ENCODE measurements around the gene CDHR3. TPM values are rescaled to one million over a fixed set of nuclear protein-coding genes. Genes with fewer than 3 reads are reported as not detected.

The CDHR3 gene
- total RNA-seq, 1 experiment from 2014 or later = 4.0 TPM

- Mint-ChIP-seq H3K9me3 (ENCODE audit: low read depth, unreplicated experiment) (no peaks in the 10 kb centered on the region), H3K27me3 (ENCODE audit: unreplicated experiment) (peaks cover 88% of the 10 kb centered on the region), H3K4me1 (ENCODE audit: low read depth, unreplicated experiment) (no peaks in the 10 kb centered on the region), H3K36me3 (ENCODE audit: insufficient read depth, unreplicated experiment) (no peaks in the 10 kb centered on the region), H3K27ac (ENCODE audit: unreplicated experiment) (no peak overlapping the region), H3K4me3 (ENCODE audit: low read depth, unreplicated experiment) (no peak overlapping the region)
- DNase-seq = no peak
- TF ChIP-seq CTCF (IDR thresholded peaks at IDR 0.05; ENCODE audit: unreplicated experiment) = no peak
- CTCF ChIA-PET = interaction anchor here (0.7 to 0.9 kb wide), 2 partner anchors 9 to 11 kb away, joined by 3 read pairs; no protein-coding TSS in a partner anchor
- BruUV-seq (replicated peaks) = no TSS peak
- intact Hi-C loops (cut with micrococcal nuclease; ENCODE audit: unreplicated experiment) = no loop called here
Observed at GRCh38 chr7:105985229-105985628, 22.2 kb downstream of the CDHR3 start.

GRCh38 chr7:105985672-105986215 is 22.7 kb downstream of the CDHR3 start:
- H3K4me3 Mint-ChIP-seq (ENCODE audit: low read depth, unreplicated experiment) = no peak overlapping the region
- H3K4me1 Mint-ChIP-seq (ENCODE audit: low read depth, unreplicated experiment) = no peaks in the 10 kb centered on the region
- H3K36me3 Mint-ChIP-seq (ENCODE audit: insufficient read depth, unreplicated experiment) = no peaks in the 10 kb centered on the region
- H3K27ac Mint-ChIP-seq (ENCODE audit: unreplicated experiment) = no peak overlapping the region
- no TSS peak for BruUV-seq (replicated peaks)
- no peaks in the 10 kb centered on the region for H3K9me3 Mint-ChIP-seq (ENCODE audit: low read depth, unreplicated experiment)
- TF ChIP-seq CTCF (IDR thresholded peaks at IDR 0.05; ENCODE audit: unreplicated experiment) = no peak
- CTCF ChIA-PET = interaction anchor here (0.7 kb wide), 1 partner anchor 8 kb away, joined by 3 read pairs; no protein-coding TSS in a partner anchor
- peaks cover 94% of the 10 kb centered on the region for H3K27me3 Mint-ChIP-seq (ENCODE audit: unreplicated experiment)
- no peak for DNase-seq
- intact Hi-C loops (cut with micrococcal nuclease; ENCODE audit: unreplicated experiment) = no loop called here

DNA sequence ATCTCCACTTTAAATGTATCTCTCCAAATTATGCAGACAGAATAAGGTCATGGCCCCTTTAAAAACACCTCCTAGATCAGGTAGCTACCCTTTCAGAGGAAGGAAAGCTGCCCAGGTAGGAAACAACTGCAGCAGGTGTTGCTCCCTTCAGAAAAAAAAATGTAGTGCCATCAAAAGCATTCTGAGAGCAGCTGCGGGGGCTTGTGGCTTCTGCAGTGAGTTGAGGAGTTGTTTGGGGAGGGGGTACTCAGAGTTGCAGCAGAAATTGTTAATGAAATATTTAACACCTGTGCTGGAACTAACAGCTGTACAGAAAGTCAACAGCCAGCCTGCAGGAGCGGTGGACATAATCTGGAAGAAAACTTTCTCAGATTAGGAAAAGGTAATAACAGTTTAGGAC is 24.0 kb downstream of the CDHR3 start:
- TF ChIP-seq CTCF (IDR thresholded peaks at IDR 0.05; ENCODE audit: unreplicated experiment) = no peak
- no peak for DNase-seq
- Mint-ChIP-seq H3K4me1 (ENCODE audit: low read depth, unreplicated experiment) (no peaks in the 10 kb centered on the region), H3K4me3 (ENCODE audit: low read depth, unreplicated experiment) (no peak overlapping the region), H3K9me3 (ENCODE audit: low read depth, unreplicated experiment) (no peaks in the 10 kb centered on the region), H3K27me3 (ENCODE audit: unreplicated experiment) (peaks cover 92% of the 10 kb centered on the region), H3K36me3 (ENCODE audit: insufficient read depth, unreplicated experiment) (no peaks in the 10 kb centered on the region), H3K27ac (ENCODE audit: unreplicated experiment) (no peak overlapping the region)
- intact Hi-C loops (cut with micrococcal nuclease; ENCODE audit: unreplicated experiment) = no loop called here
- no TSS peak for BruUV-seq (replicated peaks)
- CTCF ChIA-PET = no interaction called here

DNA sequence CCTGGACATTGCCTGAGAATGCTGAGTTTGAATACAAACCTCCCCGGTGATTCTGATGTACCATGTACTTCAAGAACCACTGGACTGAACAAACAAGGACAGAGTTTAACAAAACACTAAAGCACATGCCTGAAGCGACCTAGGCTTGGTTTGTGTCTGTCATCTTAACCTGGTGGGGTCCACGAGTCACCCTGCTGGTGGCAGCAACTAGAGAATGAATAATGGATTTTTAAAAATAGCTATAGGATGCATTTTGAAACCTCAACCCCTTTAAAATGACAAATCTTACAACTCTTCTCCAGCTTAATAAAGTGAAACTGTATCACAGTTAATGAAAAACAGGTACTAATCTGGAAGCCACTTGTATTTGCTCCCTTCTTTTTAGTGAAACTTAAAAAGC is 25.2 kb downstream of the CDHR3 start:
- H3K4me3 Mint-ChIP-seq (ENCODE audit: low read depth, unreplicated experiment) = no peak overlapping the region

More for the DNA sequence above, 25.2 kb downstream of the CDHR3 start:
- no TSS peak for BruUV-seq (replicated peaks)
- Mint-ChIP-seq H3K27me3 (ENCODE audit: unreplicated experiment) (peaks cover 80% of the 10 kb centered on the region), H3K4me1 (ENCODE audit: low read depth, unreplicated experiment) (no peaks in the 10 kb centered on the region), H3K36me3 (ENCODE audit: insufficient read depth, unreplicated experiment) (no peaks in the 10 kb centered on the region), H3K27ac (ENCODE audit: unreplicated experiment) (no peak overlapping the region), H3K9me3 (ENCODE audit: low read depth, unreplicated experiment) (no peaks in the 10 kb centered on the region)
- intact Hi-C loops (cut with micrococcal nuclease; ENCODE audit: unreplicated experiment) = no loop called here
- TF ChIP-seq CTCF (IDR thresholded peaks at IDR 0.05; ENCODE audit: unreplicated experiment) = no peak
- DNase-seq = no peak
- CTCF ChIA-PET = no interaction called here
